ENCODE results near the gene USP43.

GRCh38 chr17:9615486-9615885 lies 29.8 kb upstream of the USP43 start:
- TF ChIP-seq, protein P1, sequence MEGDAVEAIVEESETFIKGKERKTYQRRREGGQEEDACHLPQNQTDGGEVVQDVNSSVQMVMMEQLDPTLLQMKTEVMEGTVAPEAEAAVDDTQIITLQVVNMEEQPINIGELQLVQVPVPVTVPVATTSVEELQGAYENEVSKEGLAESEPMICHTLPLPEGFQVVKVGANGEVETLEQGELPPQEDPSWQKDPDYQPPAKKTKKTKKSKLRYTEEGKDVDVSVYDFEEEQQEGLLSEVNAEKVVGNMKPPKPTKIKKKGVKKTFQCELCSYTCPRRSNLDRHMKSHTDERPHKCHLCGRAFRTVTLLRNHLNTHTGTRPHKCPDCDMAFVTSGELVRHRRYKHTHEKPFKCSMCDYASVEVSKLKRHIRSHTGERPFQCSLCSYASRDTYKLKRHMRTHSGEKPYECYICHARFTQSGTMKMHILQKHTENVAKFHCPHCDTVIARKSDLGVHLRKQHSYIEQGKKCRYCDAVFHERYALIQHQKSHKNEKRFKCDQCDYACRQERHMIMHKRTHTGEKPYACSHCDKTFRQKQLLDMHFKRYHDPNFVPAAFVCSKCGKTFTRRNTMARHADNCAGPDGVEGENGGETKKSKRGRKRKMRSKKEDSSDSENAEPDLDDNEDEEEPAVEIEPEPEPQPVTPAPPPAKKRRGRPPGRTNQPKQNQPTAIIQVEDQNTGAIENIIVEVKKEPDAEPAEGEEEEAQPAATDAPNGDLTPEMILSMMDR (IDR thresholded peaks at IDR 0.05): no peak
- TF ChIP-seq ZFX (IDR thresholded peaks at IDR 0.05; ENCODE audit: borderline replicate concordance): no peak

Measured in 22Rv1 (cell line).